Measurements from ENCODE around the gene KAT2A.

DNA sequence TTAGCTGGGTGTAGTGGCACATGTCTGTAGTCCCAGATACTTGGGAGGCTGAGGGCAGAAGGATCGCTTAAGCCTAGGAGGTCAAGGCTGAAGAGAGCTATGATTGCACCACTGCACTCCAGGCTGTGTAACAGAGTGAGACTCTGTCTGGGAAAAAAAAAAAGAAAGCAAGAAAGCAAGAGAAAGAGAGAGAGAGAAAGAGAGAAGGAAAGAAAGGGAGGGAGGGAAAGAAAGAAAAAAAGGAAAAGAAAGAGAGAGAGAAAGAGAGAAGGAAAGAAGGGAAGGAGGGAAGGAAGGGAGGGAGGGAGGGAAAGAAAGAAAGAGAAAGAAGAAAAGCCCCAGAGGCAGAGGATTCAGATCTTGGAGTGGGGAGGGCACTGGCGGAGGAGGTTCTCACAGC is 15.2 kb downstream of the KAT2A start:
- TF ChIP-seq ZSCAN30 (tag by site-specific recombination; IDR thresholded peaks at IDR 0.05) (no peak), ZNF174 (tag by site-specific recombination; IDR thresholded peaks at IDR 0.05) (no peak), KLF10 (tag by site-specific recombination; IDR thresholded peaks at IDR 0.05) (no peak)
- TF ChIP-seq, protein P1, sequence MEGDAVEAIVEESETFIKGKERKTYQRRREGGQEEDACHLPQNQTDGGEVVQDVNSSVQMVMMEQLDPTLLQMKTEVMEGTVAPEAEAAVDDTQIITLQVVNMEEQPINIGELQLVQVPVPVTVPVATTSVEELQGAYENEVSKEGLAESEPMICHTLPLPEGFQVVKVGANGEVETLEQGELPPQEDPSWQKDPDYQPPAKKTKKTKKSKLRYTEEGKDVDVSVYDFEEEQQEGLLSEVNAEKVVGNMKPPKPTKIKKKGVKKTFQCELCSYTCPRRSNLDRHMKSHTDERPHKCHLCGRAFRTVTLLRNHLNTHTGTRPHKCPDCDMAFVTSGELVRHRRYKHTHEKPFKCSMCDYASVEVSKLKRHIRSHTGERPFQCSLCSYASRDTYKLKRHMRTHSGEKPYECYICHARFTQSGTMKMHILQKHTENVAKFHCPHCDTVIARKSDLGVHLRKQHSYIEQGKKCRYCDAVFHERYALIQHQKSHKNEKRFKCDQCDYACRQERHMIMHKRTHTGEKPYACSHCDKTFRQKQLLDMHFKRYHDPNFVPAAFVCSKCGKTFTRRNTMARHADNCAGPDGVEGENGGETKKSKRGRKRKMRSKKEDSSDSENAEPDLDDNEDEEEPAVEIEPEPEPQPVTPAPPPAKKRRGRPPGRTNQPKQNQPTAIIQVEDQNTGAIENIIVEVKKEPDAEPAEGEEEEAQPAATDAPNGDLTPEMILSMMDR (tag by site-specific recombination; IDR thresholded peaks at IDR 0.05), result no peak
